GM21723 (cell line): ENCODE measurements around the gene WDR49.

Experiments used
- ATAC-seq: cut with Tn5 transposase; IDR thresholded peaks from one replicate; pipeline ENCODE4 v1.9.1; 2021; ENCODE audit warnings: mild to moderate bottlenecking, moderate library complexity; ENCODE audit not compliant: unreplicated experiment

WDR49 gene

GRCh38 chr3:167491621-167492020 lies 162.1 kb downstream of the WDR49 start:
- no peak for ATAC-seq

- no peak for ATAC-seq
Measured at GRCh38 chr3:167489571-167489970, 164.2 kb downstream of the WDR49 start.

- ATAC-seq, result no peak
Measured at GRCh38 chr3:167487556-167487955, 166.2 kb downstream of the WDR49 start.

- ATAC-seq, result no peak
Measured at GRCh38 chr3:167484551-167484950, 169.2 kb downstream of the WDR49 start.

- no peak for ATAC-seq
Measured at GRCh38 chr3:167483708-167484475, 169.8 kb downstream of the WDR49 start.

GRCh38 chr3:167481164-167481563 lies 172.6 kb downstream of the WDR49 start:
- no peak for ATAC-seq

GRCh38 chr3:167480748-167481147 lies 173.0 kb downstream of the WDR49 start:
- no peak for ATAC-seq

- no peak for ATAC-seq
Measured at GRCh38 chr3:167473863-167474262, 179.9 kb downstream of the WDR49 start, which contains the start of gene SERPINI2. TSS of gene SERPINI2 (minus strand) at chr3:167474042. CDS start at chr3:167471834, 2,208 bp downstream.

- ATAC-seq, result no peak
Measured at GRCh38 chr3:167469381-167469780, 184.4 kb downstream of the WDR49 start.

- no peak for ATAC-seq
Measured at GRCh38 chr3:167467848-167468611, 185.7 kb downstream of the WDR49 start.

- no peak for ATAC-seq
Measured at GRCh38 chr3:167466966-167467365, 186.8 kb downstream of the WDR49 start.

- no peak for ATAC-seq
Measured at GRCh38 chr3:167456157-167456799, 197.5 kb downstream of the WDR49 start.

GRCh38 chr3:167453815-167454214 lies 199.9 kb downstream of the WDR49 start:
- no peak for ATAC-seq

GRCh38 chr3:167451282-167451681 lies 202.5 kb downstream of the WDR49 start:
- ATAC-seq, result no peak

- ATAC-seq, result no peak
Measured at GRCh38 chr3:167450675-167451074, 203.1 kb downstream of the WDR49 start.

GRCh38 chr3:167450195-167450594 lies 203.5 kb downstream of the WDR49 start:
- peak; percentile 53 for ATAC-seq

GRCh38 chr3:167445491-167445890 lies 208.3 kb downstream of the WDR49 start:
- no peak for ATAC-seq

- no peak for ATAC-seq
Measured at GRCh38 chr3:167441256-167441655, 212.5 kb downstream of the WDR49 start.

GRCh38 chr3:167437428-167438139 lies 216.2 kb downstream of the WDR49 start:
- ATAC-seq, result no peak
